Osteocyte (in vitro differentiated cells): ENCODE measurements around the gene FZD8. TPM values are rescaled to one million over a fixed set of nuclear protein-coding genes. Genes with fewer than 3 reads are reported as not detected.

Source experiments
- DNase-seq: peaks from one replicate; pipeline ENCODE4 v3.0.0; 2021; ENCODE audit warnings: mixed read lengths; ENCODE audit not compliant: unreplicated experiment; ENCODE audit errors: extremely low spot score
- H3K27ac Mint-ChIP-seq: one replicate; pipeline ENCODE4 v1.8.0; 2021; ENCODE audit warnings: mild to moderate bottlenecking, mixed read lengths; ENCODE audit not compliant: unreplicated experiment
- H3K27me3 Mint-ChIP-seq: one replicate; pipeline ENCODE4 v1.8.0; 2021; ENCODE audit warnings: mixed read lengths; ENCODE audit not compliant: unreplicated experiment
- H3K36me3 Mint-ChIP-seq: one replicate; pipeline ENCODE4 v1.8.0; 2021; ENCODE audit warnings: mixed read lengths; ENCODE audit not compliant: unreplicated experiment
- H3K4me1 Mint-ChIP-seq: one replicate; pipeline ENCODE4 v1.8.0; 2021; ENCODE audit warnings: mixed read lengths; ENCODE audit not compliant: unreplicated experiment
- H3K4me3 Mint-ChIP-seq: one replicate; pipeline ENCODE4 v1.8.0; 2021; ENCODE audit warnings: mild to moderate bottlenecking, moderate library complexity, mixed read lengths; ENCODE audit not compliant: unreplicated experiment
- H3K9me3 Mint-ChIP-seq: one replicate; pipeline ENCODE4 v1.8.0; 2021; ENCODE audit warnings: mixed read lengths; ENCODE audit not compliant: unreplicated experiment
- total RNA-seq: library from RNA; stranded (reverse); gene quantifications from 2 replicates; pipeline ENCODE4 v1.2.1, GENCODE V29; 2021
- TF ChIP-seq, protein P1 (sequence below): fragments of 200-600 bp; sonication (generic); IDR thresholded peaks from 2 replicates; pipeline ENCODE4 v1.5.0; 2021; ENCODE audit warnings: antibody characterized with exemption, mild to moderate bottlenecking, moderate library complexity

FZD8 gene
- total RNA-seq, 1 donor from 2014 or later = 28.7 TPM

GRCh38 chr10:35650894-35651293 lies 8.8 kb upstream of the FZD8 start:
- no peaks in the 10 kb centered on the region for H3K4me1 Mint-ChIP-seq
- H3K4me3 Mint-ChIP-seq = no peak overlapping the region
- no peak overlapping the region for H3K27ac Mint-ChIP-seq
- H3K27me3 Mint-ChIP-seq = peaks cover 23% of the 10 kb centered on the region
- no peak for DNase-seq
- TF ChIP-seq, protein P1, sequence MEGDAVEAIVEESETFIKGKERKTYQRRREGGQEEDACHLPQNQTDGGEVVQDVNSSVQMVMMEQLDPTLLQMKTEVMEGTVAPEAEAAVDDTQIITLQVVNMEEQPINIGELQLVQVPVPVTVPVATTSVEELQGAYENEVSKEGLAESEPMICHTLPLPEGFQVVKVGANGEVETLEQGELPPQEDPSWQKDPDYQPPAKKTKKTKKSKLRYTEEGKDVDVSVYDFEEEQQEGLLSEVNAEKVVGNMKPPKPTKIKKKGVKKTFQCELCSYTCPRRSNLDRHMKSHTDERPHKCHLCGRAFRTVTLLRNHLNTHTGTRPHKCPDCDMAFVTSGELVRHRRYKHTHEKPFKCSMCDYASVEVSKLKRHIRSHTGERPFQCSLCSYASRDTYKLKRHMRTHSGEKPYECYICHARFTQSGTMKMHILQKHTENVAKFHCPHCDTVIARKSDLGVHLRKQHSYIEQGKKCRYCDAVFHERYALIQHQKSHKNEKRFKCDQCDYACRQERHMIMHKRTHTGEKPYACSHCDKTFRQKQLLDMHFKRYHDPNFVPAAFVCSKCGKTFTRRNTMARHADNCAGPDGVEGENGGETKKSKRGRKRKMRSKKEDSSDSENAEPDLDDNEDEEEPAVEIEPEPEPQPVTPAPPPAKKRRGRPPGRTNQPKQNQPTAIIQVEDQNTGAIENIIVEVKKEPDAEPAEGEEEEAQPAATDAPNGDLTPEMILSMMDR = no peak
- no peaks in the 10 kb centered on the region for H3K9me3 Mint-ChIP-seq
- no peaks in the 10 kb centered on the region for H3K36me3 Mint-ChIP-seq

DNA sequence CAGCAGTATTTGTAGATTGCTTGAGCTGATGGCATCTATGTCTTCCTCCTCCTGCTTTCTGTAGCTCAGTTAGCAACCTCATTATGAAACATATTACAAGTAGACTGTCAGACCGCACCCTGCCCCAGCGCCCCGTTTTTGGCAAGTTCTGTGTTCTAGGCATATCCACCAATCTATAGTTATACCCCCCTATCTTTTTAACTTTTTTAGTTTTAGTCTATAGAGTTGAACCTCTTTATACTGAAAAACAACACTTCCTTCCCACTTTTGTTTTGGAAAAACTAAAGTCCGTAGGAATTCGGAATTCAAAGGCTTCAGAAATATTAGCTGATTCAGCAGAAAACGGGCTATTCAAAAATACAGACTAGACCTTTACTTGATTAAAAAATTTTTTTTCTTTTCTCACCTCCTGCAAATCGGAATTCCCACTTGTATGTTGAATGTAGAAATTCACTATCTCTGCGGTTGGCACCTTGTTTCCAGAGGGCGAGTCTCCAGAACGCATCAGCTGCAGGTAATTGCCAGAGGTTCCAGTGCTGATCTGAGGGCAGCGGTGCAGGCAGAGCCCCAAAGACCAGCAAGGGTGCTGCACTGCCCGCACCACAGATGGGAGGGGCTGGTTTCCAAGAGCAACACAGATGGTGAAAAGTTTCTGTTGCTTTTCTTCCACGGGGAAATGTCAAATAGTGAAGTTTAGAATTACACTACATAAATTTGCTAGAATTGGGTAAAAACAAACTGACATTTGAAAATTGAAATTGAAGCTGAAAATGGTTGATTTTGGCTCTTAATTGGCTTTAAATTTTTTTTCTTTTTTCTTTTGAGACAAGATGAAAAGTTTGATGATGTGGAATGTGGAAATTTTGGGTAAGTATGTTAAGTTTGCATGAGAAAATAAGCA lies 2.2 kb upstream of the FZD8 start:
- Mint-ChIP-seq H3K4me1 (peaks cover 21% of the 10 kb centered on the region), H3K4me3 (peak overlapping the region; percentile 81), H3K36me3 (no peaks in the 10 kb centered on the region), H3K9me3 (no peaks in the 10 kb centered on the region), H3K27ac (peak overlapping the region; percentile 81), H3K27me3 (no peaks in the 10 kb centered on the region)
- TF ChIP-seq, protein P1 = no peak
- DNase-seq = no peak

DNA sequence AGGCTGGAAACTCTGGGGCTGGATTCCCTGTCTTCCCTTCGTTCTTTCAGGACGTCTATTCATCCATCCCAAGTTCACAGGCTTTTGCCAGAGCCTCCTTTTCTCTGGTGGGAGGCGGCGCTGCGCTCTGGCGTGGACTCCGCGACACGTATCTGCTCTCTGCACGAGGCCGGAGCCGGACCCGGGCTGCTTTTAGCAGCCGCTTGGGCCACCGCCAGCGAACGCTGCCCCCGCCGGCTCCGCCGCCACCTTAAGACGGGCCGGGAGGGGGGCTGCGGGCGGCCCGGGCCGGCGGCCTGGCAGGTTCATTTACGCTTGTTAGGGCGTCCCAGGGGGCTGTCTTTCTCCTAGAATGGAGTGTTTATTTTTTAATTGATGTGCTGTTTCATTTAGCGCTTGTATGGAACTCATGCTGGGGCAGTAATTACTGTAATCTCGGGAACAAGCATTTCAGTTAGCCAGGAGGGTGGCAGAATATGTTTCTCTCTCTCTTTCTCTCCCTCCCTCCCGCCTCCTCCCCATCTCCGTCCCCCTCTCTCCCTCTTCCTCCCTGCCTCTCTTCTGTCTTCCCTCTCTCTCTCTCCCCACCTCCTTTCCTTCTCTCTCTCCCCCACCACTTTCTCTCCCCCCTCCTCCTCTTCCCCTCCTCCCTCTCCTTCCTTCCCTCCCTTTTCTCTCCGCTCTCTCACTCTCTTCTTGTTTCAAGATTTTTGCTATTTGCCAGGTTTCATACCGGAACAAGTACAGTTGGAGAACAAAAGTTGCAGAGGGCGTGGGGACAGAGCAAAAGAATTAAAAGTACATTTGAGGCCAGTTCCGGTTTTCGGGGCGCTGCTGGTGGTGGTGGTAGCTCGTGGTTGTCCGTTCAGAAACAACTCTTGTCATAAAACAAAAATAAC lies 1.3 kb upstream of the FZD8 start:
- Mint-ChIP-seq H3K4me1 (peaks cover 25% of the 10 kb centered on the region), H3K36me3 (no peaks in the 10 kb centered on the region), H3K4me3 (peak overlapping the region; percentile 81), H3K9me3 (no peaks in the 10 kb centered on the region), H3K27me3 (no peaks in the 10 kb centered on the region), H3K27ac (peak overlapping the region; percentile 81)
- TF ChIP-seq, protein P1 = no peak
- DNase-seq = peak; percentile 88

DNA sequence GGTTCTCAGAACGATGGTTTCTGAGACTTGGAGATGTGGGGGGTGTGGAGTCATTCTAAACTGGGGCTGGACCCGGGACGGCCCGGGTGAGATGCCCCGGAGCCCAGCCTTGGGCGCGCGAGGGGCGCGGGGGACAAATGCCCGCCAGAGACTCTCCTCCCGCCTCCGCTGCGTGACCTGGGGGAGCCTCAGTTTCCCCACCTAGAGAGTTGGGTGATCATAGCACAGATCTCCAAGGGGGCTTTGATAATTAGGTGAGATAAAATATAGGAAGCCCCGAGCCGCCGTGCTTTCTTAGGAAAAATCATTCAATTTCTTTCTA lies 658 bp upstream of the FZD8 start:
- peak overlapping the region; percentile 10 for H3K27ac Mint-ChIP-seq
- TF ChIP-seq, protein P1 = no peak
- H3K27me3 Mint-ChIP-seq = no peaks in the 10 kb centered on the region
- H3K4me3 Mint-ChIP-seq = peak overlapping the region; percentile 81
- no peaks in the 10 kb centered on the region for H3K9me3 Mint-ChIP-seq
- peaks cover 32% of the 10 kb centered on the region for H3K4me1 Mint-ChIP-seq
- no peak for DNase-seq
- H3K36me3 Mint-ChIP-seq = no peaks in the 10 kb centered on the region

- H3K27me3 Mint-ChIP-seq = no peaks in the 10 kb centered on the region
These were observed 441 bp downstream of the FZD8 start for GRCh38 chr10:35641676-35642034.

More at GRCh38 chr10:35641676-35642034, 441 bp downstream of the FZD8 start:
- no peak for DNase-seq
- H3K4me3 Mint-ChIP-seq = peak overlapping the region; percentile 81
- no peaks in the 10 kb centered on the region for H3K9me3 Mint-ChIP-seq
- no peak overlapping the region for H3K27ac Mint-ChIP-seq
- peaks cover 41% of the 10 kb centered on the region for H3K4me1 Mint-ChIP-seq
- TF ChIP-seq, protein P1 = no peak
- H3K36me3 Mint-ChIP-seq = no peaks in the 10 kb centered on the region
